Activated naive CD4-positive, alpha-beta T cell treated with anti-CD3 and anti-CD28 coated beads, Interleukin-2, amount 50 U/mL, for 24 hours (primary cell): ENCODE data around the gene SLC8B1.
"Not testable (repeated sequence)": the region's sequence is repeated elsewhere in the genome, so short reads cannot be mapped to it uniquely, and the experiment has no call there.

Experiments
- H3K27ac Mint-ChIP-seq: one replicate; pipeline ENCODE4 v1.8.0; 2021; ENCODE audit warnings: mild to moderate bottlenecking, mixed read lengths
- H3K27me3 Mint-ChIP-seq: one replicate; pipeline ENCODE4 v1.8.0; 2021; ENCODE audit warnings: mixed read lengths
- H3K36me3 Mint-ChIP-seq: one replicate; pipeline ENCODE4 v1.8.0; 2021; ENCODE audit warnings: mixed read lengths
- H3K4me1 Mint-ChIP-seq: one replicate; pipeline ENCODE4 v1.8.0; 2021; ENCODE audit warnings: mixed read lengths
- H3K4me3 Mint-ChIP-seq: one replicate; pipeline ENCODE4 v1.8.0; 2021; ENCODE audit warnings: mild to moderate bottlenecking, mixed read lengths
- H3K9me3 Mint-ChIP-seq: one replicate; pipeline ENCODE4 v1.8.0; 2021; ENCODE audit warnings: mixed read lengths

SLC8B1 gene

DNA sequence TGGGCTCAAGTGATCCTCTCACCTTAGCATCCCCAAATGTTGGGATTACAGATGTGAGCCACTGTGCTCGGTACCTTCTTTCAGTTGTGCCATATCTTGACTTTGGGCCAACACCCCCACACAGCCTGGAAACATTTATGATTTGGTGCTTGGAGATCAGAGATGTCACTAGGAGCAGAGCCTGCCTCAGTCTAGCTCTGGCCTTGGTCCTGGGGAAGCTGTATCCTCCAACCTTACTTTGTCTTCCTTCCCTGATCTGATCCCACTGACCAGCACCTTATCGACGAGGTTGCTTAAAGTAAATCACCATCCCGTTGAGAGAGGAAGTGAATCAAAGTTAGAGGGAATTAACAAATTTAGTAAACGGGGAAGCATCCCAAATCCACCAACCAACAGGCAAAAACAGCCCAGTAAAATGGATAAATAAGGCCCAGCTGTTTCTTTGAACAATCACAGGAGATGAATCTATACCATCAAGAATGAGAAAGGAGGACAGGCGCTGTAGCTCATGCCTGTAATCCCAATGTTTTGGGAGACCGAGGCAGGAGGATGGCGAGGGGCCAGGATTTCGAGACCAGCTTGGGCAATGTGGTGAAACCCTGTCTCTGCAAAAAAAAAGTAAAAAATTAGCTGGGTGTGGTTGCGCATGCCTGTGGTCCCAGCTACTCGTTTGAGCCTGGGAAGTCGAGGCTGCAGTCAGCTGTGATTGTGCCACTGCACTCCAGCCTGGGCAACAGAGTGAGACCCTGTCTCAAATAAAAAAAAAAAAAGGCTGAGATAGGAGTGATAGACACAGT is 26.9 kb upstream of the SLC8B1 start:
- Mint-ChIP-seq H3K27ac (no peak overlapping the region), H3K4me3 (no peak overlapping the region)

DNA sequence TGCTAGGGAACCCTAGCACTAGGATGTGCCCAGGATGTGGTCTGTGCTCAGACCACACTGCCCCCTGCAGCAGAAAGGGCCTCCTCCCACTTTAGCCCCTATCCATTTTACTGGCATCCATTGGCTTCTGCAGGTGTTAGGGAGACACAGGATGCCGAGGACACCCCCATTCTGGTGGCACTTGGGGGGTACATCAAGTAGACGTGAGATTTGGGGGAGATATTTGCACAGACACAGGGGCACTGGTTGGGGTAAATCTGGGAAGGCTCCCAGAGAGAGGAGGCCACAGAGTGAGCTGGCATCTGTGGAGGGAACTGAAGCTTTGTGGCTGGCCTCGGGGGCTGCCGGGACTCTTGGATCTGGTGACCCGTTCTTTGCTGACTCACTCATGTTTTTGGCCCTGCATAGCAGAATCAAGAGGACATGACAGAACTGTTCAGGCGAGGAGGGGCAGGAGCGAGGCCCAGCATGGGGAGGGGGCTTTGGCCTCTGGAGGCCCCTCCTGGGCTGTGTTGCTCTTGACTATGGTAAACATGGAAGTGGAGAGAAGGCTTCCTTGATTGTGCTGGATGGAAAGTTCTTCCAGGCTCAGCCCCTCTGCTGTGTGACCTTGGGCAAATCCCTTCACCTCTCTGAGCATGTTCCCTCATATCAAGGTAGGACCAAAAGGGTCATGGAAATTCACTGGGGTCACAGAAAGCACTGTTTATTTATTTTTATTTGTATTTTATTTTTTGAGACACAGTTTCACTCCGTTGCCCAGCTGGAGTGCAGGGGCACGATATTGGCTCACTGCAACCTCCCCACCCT is 25.2 kb upstream of the SLC8B1 start:
- H3K9me3 Mint-ChIP-seq: no peaks in the 10 kb centered on the region
- H3K4me3 Mint-ChIP-seq: peak overlapping the region; percentile 93
- no peaks in the 10 kb centered on the region for H3K27me3 Mint-ChIP-seq
- peaks cover 16% of the 10 kb centered on the region for H3K4me1 Mint-ChIP-seq
- no peaks in the 10 kb centered on the region for H3K36me3 Mint-ChIP-seq
- H3K27ac Mint-ChIP-seq: no peak overlapping the region

More for the DNA sequence above, 26.9 kb upstream of the SLC8B1 start:
- H3K27me3 Mint-ChIP-seq: no peaks in the 10 kb centered on the region
- H3K9me3 Mint-ChIP-seq: no peaks in the 10 kb centered on the region
- H3K36me3 Mint-ChIP-seq: peaks cover 1% of the 10 kb centered on the region
- peaks cover 16% of the 10 kb centered on the region for H3K4me1 Mint-ChIP-seq

DNA sequence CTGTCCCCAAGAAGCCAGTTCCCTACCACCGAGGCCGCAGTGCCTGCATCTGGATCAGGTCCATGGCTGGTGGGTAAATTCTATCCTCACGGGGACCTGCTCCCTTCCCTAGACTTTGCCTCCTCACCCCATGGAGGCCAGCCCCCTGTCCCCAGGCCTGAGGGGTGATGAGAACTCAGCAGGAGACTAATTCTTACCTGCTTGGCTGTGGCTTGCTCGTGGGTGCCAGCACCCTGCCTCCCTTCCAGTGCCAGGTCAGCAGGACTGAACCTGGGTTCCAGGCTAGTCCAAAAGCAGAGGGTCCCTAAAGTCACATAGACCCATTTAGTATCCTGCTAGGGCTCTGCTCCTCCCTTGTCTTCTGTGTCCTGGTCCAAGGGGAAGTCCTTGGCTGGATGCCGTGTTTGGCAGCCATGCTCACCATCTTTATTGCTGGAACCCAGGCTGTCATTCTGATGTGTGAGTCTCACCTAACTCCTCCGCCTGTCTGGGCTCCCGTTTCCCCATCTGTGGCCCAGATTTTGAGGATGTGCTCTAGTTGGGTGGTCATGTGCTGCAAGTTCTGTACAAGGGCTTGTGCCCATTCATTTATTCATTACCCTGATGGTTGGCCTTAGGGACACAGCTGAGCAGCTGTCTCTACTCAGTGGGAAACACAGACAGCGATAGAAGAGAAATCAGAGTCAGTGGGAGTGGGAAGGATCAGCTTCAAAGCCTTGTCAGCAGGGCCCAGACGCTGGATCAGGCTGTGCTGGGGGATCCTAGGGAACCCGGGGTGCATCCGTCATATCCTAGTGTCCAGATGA is 24.4 kb upstream of the SLC8B1 start:
- Mint-ChIP-seq H3K27ac (peak overlapping the region; percentile 89), H3K9me3 (no peaks in the 10 kb centered on the region), H3K36me3 (no peaks in the 10 kb centered on the region), H3K4me1 (peaks cover 16% of the 10 kb centered on the region), H3K4me3 (peak overlapping the region; percentile 93), H3K27me3 (no peaks in the 10 kb centered on the region)

DNA sequence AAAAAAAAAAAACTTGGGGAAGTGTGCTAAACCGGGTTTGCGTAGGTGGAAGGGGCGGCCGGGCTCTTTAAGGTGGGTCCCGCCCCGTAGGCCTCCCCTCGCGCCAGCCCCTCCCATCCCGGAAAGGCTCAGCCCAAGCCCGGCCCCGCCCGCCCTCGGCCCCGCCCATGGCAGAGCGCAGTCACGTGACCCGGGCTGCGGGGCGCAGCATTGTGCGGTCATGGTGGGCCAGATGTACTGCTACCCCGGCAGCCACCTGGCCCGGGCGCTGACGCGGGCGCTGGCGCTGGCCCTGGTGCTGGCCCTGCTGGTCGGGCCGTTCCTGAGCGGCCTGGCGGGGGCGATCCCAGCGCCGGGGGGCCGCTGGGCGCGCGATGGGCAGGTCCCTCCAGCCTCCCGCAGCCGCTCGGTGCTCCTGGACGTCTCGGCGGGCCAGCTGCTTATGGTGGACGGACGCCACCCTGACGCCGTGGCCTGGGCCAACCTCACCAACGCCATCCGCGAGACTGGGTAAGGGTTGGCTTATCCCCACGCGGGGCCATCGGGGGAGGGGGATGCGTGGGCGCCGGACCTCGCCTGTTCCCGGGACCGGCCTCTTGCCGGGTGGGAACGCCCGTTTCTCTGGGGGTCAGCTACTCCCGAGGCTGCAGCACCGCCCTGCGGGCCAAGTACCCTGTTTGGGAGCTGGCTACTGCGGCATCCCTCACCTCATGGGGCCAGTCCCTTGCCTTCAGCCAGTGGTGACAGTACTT is 23.6 kb upstream of the SLC8B1 start, which contains the start of gene PLBD2:
PLBD2 (plus strand) TSS at position 207 of the 752 bp plus-strand sequence; CDS start at position 221, 14 bp downstream.
- Mint-ChIP-seq H3K27ac (peak within 1 kb of the TSS; percentile 89), H3K27me3 (no peaks in the 10 kb centered on the region), H3K4me3 (peak within 1 kb of the TSS; percentile 93), H3K4me1 (peaks cover 16% of the 10 kb centered on the region), H3K36me3 (no peaks in the 10 kb centered on the region), H3K9me3 (no peaks in the 10 kb centered on the region)

DNA sequence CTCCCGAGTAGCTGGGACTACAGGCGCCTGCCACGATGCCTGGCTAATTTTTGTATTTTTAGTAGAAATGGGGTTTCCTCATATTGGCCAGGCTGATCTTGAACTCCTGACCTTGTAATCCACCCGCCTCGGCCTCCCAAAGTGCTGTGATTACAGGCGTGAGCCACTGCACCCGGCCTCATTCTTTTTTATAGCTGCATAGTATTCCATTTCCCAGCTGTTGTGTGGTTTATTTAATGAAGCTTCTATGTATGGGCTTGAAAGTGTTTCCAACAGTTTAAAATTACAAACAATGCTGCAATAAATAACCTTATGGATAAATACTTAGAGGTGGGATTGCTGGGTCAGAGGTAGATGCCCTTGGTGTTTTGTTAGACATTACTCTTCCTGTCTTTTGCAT is 19.3 kb upstream of the SLC8B1 start:
- not testable (repeated sequence) for H3K9me3 Mint-ChIP-seq, H3K4me3 Mint-ChIP-seq, H3K4me1 Mint-ChIP-seq, H3K36me3 Mint-ChIP-seq, H3K27me3 Mint-ChIP-seq, H3K27ac Mint-ChIP-seq

DNA sequence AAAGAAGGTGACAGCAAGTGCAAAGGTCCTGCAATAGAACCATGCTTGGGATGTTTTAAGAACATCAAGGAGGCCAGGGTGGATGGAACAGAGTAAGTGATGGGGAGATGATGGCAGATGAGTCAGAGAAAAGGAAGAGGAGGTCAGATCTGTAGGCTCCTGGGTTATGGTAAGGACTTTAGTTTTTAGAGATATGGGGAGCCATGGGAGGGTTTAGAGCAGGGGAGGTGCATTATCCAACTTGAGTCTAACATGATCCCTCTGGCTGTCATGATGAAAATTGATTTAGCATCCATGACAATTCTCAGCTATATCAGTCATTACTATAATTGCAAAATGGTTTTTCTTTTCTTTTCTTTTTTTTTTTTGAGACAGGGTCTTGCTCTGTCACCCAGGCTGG is 16.2 kb upstream of the SLC8B1 start:
- Mint-ChIP-seq H3K27ac (no peak overlapping the region), H3K4me1 (peaks cover 4% of the 10 kb centered on the region), H3K4me3 (no peak overlapping the region), H3K36me3 (no peaks in the 10 kb centered on the region), H3K9me3 (no peaks in the 10 kb centered on the region), H3K27me3 (peaks cover 4% of the 10 kb centered on the region)

DNA sequence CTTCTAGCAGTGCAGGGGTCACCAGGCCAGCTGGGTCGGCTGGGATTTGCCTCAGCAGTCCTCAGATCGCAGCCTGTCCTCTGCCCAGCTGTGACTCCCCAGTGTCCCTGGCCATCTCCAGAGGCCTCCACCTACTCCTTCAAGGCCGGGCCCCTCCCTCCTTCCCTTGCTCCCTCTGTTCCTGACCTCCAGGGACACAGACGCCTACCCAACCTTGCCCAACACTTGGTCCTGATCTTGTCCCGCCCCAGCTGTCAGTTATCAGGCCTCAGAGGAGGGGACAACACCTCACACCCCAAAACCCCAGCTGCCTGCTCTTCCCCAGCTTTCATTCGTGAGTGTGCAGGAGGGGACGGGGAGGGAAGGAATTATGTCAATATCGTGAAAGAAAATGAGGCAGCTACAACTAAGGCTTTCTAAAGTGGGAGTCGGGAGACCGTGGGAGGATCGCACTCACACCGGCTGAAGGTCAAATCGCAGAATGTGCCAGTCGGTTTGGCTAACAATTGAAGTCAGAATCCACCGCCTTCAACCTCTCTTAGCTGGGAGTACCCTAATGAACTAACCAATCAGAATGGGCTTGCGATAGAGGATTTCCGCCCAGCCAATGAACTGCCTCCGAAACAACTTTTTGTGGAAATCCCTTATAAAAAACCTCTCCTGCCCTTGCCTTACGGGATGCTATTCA is 14.1 kb upstream of the SLC8B1 start:
- H3K36me3 Mint-ChIP-seq: no peaks in the 10 kb centered on the region
- H3K27ac Mint-ChIP-seq: no peak overlapping the region

DNA sequence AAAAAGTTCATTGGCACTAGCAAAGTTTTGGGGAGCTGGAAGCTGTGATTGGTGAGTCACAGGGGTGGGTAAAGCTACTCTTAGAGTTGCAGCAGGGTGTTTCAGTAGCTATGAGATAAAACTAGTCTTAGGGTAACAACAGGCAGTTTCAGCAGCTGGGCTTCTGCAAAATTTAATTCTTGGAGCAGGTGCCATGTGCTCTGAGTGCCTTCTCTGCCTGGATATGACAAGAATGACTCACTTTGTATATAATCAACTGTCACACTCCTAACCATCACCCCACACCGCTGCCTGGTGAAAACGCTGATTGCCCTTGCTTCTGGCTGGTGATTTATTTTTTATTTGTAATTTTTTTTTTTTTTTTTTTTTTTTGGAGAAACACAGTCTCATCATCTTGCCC is 13.0 kb upstream of the SLC8B1 start:
- H3K36me3 Mint-ChIP-seq: no peaks in the 10 kb centered on the region
- no peaks in the 10 kb centered on the region for H3K9me3 Mint-ChIP-seq
- H3K4me1 Mint-ChIP-seq: peaks cover 4% of the 10 kb centered on the region
- H3K27ac Mint-ChIP-seq: no peak overlapping the region
- no peak overlapping the region for H3K4me3 Mint-ChIP-seq
- H3K27me3 Mint-ChIP-seq: peaks cover 4% of the 10 kb centered on the region

More for the DNA sequence above, 14.1 kb upstream of the SLC8B1 start:
- peaks cover 4% of the 10 kb centered on the region for H3K27me3 Mint-ChIP-seq
- H3K9me3 Mint-ChIP-seq: no peaks in the 10 kb centered on the region
- H3K4me1 Mint-ChIP-seq: peaks cover 4% of the 10 kb centered on the region
- H3K4me3 Mint-ChIP-seq: no peak overlapping the region

DNA sequence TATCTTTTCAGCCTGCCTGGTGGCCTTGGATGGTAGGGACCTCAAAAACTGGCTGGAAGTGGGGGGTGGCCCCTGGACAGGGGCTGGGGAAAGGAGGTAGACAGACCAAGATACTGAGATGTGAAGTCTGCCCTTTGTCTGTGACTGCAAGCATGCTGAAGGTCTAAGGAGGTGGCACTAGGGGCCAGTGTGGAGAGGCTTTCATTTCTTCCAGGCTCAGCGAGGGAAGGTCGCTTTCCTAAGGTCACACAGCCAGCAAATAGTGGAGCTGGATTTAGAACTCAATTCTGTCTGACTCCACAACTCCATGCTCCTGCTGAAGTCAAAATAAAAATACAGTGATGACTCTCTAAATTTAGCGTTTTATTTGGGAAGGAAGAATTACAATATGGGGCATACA is 12.2 kb upstream of the SLC8B1 start:
- Mint-ChIP-seq H3K27ac (no peak overlapping the region), H3K36me3 (no peaks in the 10 kb centered on the region), H3K27me3 (peaks cover 4% of the 10 kb centered on the region), H3K4me1 (no peaks in the 10 kb centered on the region), H3K9me3 (no peaks in the 10 kb centered on the region), H3K4me3 (no peak overlapping the region)

DNA sequence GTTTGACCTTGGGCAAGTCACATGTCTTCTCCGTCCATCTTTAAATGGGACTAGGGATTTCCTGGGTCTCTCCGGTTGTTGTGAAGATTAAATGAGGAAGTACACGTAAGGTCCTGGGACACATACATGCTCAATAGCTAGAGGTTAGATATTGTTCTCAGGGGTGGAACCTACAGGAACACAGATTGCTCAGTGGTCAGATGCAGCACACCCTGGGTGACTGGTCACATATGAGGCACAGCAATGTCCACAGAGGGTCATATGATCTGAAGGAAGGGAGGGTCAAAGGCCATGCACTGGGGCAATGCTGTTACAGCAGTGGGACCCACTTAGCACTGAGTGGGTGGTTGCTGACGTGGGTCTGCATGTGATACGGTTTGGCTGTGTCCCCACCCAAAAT is 11.4 kb upstream of the SLC8B1 start:
- Mint-ChIP-seq H3K27me3 (peaks cover 4% of the 10 kb centered on the region), H3K4me1 (no peaks in the 10 kb centered on the region), H3K36me3 (no peaks in the 10 kb centered on the region), H3K9me3 (no peaks in the 10 kb centered on the region), H3K27ac (no peak overlapping the region), H3K4me3 (no peak overlapping the region)

DNA sequence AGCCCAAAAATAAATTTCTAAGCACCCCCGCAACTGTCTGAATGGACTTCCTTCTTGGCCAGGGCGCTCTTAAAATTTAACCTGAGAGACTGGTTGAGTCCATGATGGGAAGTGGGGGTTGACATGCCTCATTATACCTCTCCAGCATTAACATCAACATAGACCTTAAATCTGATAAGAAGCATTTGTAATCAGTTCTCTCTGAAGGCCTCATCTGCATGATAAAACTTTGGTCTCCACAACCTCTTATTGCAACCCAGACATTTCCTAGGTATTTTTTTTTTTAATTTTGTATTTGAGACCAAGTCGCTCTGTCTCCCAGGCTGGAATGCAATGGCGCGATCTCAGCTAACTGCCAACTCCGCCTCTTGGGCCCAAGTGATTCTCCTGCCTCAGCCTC is 10.4 kb upstream of the SLC8B1 start:
- Mint-ChIP-seq H3K27me3 (peaks cover 2% of the 10 kb centered on the region), H3K9me3 (no peaks in the 10 kb centered on the region), H3K4me1 (no peaks in the 10 kb centered on the region), H3K27ac (no peak overlapping the region), H3K4me3 (no peak overlapping the region), H3K36me3 (no peaks in the 10 kb centered on the region)

DNA sequence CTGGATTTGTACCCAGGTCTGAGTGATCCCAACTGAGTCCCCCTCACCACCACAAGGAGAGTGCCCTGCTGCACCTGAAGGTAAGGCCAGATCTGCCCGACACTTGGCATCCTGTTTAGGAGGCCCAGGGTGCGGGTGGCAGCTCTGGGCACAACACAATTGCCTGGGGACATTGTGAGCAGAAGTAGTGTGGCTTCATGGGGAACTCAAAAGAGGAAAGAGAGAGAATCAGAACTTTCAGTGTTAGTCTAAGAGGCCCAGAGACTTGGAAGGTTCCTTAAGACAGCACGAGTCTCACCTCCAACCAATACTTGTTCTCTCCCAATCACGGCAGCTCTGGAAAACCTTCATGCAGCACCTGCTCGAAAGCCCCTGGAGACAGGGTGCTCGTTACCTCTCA is 6.6 kb upstream of the SLC8B1 start:
- H3K4me1 Mint-ChIP-seq: no peaks in the 10 kb centered on the region
- H3K4me3 Mint-ChIP-seq: no peak overlapping the region
- H3K27ac Mint-ChIP-seq: no peak overlapping the region
- no peaks in the 10 kb centered on the region for H3K9me3 Mint-ChIP-seq
- H3K36me3 Mint-ChIP-seq: no peaks in the 10 kb centered on the region
- no peaks in the 10 kb centered on the region for H3K27me3 Mint-ChIP-seq

DNA sequence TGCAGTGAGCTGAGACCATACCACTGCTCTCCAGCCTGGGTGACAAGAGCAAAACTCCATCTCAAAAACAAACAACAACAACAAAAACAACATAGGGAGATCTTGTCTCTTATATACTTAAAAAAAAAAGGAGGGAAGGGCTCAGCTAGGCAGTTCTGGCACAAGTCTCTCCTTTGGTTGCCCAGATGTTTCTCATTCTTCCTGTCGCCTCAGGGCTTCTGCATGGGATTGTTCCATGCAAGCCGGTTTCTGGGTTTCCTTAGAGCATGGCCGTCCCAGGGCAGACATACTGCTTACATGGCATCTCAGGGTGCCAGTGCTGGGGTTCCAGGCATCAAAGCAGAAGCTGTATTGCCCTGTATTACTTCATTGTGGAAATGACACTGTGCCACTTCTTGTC is 5.2 kb upstream of the SLC8B1 start:
- H3K27me3 Mint-ChIP-seq: no peaks in the 10 kb centered on the region
- peaks cover 3% of the 10 kb centered on the region for H3K4me1 Mint-ChIP-seq
- no peak overlapping the region for H3K4me3 Mint-ChIP-seq
- no peak overlapping the region for H3K27ac Mint-ChIP-seq
- H3K36me3 Mint-ChIP-seq: no peaks in the 10 kb centered on the region
- no peaks in the 10 kb centered on the region for H3K9me3 Mint-ChIP-seq

DNA sequence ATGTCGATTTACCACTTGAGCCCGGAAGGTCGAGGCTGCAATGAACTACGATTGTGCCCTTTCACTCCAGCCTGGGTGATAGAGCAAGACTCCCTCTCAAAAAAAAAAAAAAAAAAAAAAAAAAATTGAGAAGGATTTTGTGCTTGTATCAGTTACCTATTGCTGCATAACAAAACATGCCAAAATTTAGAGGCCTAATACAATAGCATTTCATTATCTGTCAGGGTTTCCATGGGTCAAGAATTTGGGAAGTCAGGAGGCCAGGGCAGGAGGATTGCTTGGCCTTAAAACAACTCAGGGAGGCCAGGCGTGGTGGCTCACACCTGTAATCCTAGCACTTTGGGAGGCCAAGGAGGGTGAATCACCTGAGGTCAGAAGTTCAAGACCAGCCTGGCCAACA is 4.6 kb upstream of the SLC8B1 start:
- no peak overlapping the region for H3K27ac Mint-ChIP-seq
- no peaks in the 10 kb centered on the region for H3K36me3 Mint-ChIP-seq
- H3K9me3 Mint-ChIP-seq: no peaks in the 10 kb centered on the region
- no peaks in the 10 kb centered on the region for H3K27me3 Mint-ChIP-seq
- peaks cover 4% of the 10 kb centered on the region for H3K4me1 Mint-ChIP-seq
- no peak overlapping the region for H3K4me3 Mint-ChIP-seq
